Mesendoderm (in vitro differentiated cells): Measurements from ENCODE around the gene RGS10.
"Not testable (repeated sequence)": the region's sequence is repeated elsewhere in the genome, so short reads cannot be mapped to it uniquely, and the experiment has no call there.

Source experiments
- DNase-seq: peaks from one replicate; pipeline ENCODE4 v3.0.0; 2013
- H2AK5ac ChIP-seq: 2 replicates; pipeline ENCODE4 v1.6.1; 2013; ENCODE audit warnings: low read length, inconsistent platforms
- H2BK120ac ChIP-seq: 2 replicates; pipeline ENCODE4 v1.6.1; 2013; ENCODE audit warnings: low read depth, mild to moderate bottlenecking, low read length, moderate library complexity, mixed read lengths
- H2BK15ac ChIP-seq: replicated peaks from 2 replicates; pipeline ENCODE4 v1.6.1; 2013; ENCODE audit warnings: low read depth, mild to moderate bottlenecking, moderate library complexity
- H2BK5ac ChIP-seq: 2 replicates; pipeline ENCODE4 v1.6.1; 2013; ENCODE audit warnings: low read length, inconsistent platforms
- H3K18ac ChIP-seq: 2 replicates; pipeline ENCODE4 v1.6.1; 2013; ENCODE audit warnings: mild to moderate bottlenecking, low read length, mixed read lengths
- H3K23ac ChIP-seq: one replicate; pipeline ENCODE4 v1.6.1; 2013; ENCODE audit warnings: low read length
- H3K27ac ChIP-seq: 2 replicates; pipeline ENCODE4 v1.5.1; 2013; ENCODE audit warnings: low read depth, mild to moderate bottlenecking, inconsistent platforms, low read length, moderate library complexity
- H3K27me3 ChIP-seq: 2 replicates; pipeline ENCODE4 v1.6.1; 2013; ENCODE audit warnings: low read length, control low read depth, mild to moderate bottlenecking, inconsistent platforms; ENCODE audit not compliant: insufficient read depth, poor library complexity
- H3K36me3 ChIP-seq: 2 replicates; pipeline ENCODE4 v1.6.1; 2013; ENCODE audit warnings: low read length, inconsistent platforms; ENCODE audit not compliant: control insufficient read depth, insufficient read depth
- H3K4ac ChIP-seq: one replicate; pipeline ENCODE4 v1.6.1; 2013; ENCODE audit warnings: low read depth, mild to moderate bottlenecking, low read length, moderate library complexity
- H3K4me1 ChIP-seq: 2 replicates; pipeline ENCODE4 v1.6.1; 2013; ENCODE audit warnings: low read depth, low read length, inconsistent platforms; ENCODE audit not compliant: control insufficient read depth
- H3K4me2 ChIP-seq: 2 replicates; pipeline ENCODE4 v1.6.1; 2013; ENCODE audit warnings: low read length
- H3K4me3 ChIP-seq: 2 replicates; pipeline ENCODE4 v1.5.1; 2013; ENCODE audit warnings: mild to moderate bottlenecking, low read length
- H3K56ac ChIP-seq: one replicate; pipeline ENCODE4 v1.6.1; 2013; ENCODE audit warnings: low read length
- H3K79me1 ChIP-seq: 2 replicates; pipeline ENCODE4 v1.6.1; 2013; ENCODE audit warnings: low read length, inconsistent platforms
- H3K79me2 ChIP-seq: 2 replicates; pipeline ENCODE4 v1.6.1; 2013; ENCODE audit warnings: mild to moderate bottlenecking, low read length; ENCODE audit not compliant: control insufficient read depth, insufficient read depth
- H3K9ac ChIP-seq: 2 replicates; pipeline ENCODE4 v1.6.1; 2013; ENCODE audit warnings: low read length, inconsistent platforms
- H4K5ac ChIP-seq: one replicate; pipeline ENCODE4 v1.6.1; 2013; ENCODE audit warnings: low read length
- H4K8ac ChIP-seq: one replicate; pipeline ENCODE4 v1.6.1; 2013; ENCODE audit warnings: low read depth, mild to moderate bottlenecking, control low read depth, low read length, moderate library complexity
- WGBS: extraction: QIAGEN DNeasy Blood & Tissue Kit; methylation state at CpG from one replicate; pipeline ENCODE4 v1.1.7; 2013; ENCODE audit warnings: low lambda C conversion rate, missing lambda C conversion rate; ENCODE audit not compliant: insufficient coverage; ENCODE audit errors: extremely low coverage; 5-methylcytosine and 5-hydroxymethylcytosine counted together

RGS10 gene

DNA sequence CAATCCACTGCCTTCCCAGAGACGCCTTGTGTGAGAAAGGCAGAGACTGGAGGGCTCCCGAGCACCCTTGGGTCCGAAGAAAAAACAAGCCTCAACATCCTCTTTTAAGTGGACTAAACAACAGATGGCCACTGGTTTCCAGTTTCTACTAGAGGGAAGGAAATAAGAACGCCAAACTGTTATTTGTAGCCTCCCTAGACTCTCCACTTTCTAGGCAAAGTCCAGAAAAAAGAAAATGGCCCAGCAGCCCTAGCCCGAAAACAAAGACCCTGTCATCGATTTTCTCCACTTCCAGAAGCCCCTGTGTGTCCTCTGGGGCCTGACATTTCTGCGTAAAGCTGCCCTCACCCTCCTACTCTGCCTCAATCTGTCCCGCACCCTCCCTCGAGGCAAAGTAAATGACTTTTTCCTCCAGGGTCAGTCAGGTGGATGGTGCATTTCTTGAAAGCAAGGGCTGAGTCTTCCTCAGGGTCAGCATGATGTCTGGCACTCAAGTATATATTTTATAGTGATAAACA lies 6.0 kb downstream of the RGS10 start:
- Histone ChIP-seq H2BK15ac (no peak overlapping the region), H3K23ac (no peak overlapping the region), H3K4me3 (no peak overlapping the region), H3K79me1 (no peaks in the 10 kb centered on the region), H4K8ac (no peak overlapping the region), H3K4me1 (peaks cover under 1% of the 10 kb centered on the region), H4K5ac (no peak overlapping the region), H3K56ac (no peak overlapping the region), H3K36me3 (no peaks in the 10 kb centered on the region), H2BK5ac (no peak overlapping the region), H3K4ac (no peak overlapping the region), H3K79me2 (no peaks in the 10 kb centered on the region), H2AK5ac (no peak overlapping the region), H3K9ac (no peak overlapping the region), H2BK120ac (no peak overlapping the region), H3K4me2 (no peak overlapping the region), H3K18ac (no peak overlapping the region), H3K27ac (no peak overlapping the region), H3K27me3 (peaks cover 9% of the 10 kb centered on the region)
- WGBS, result no CpG with 5 or more reads among the region's 9 CpGs
- no peak for DNase-seq

DNA sequence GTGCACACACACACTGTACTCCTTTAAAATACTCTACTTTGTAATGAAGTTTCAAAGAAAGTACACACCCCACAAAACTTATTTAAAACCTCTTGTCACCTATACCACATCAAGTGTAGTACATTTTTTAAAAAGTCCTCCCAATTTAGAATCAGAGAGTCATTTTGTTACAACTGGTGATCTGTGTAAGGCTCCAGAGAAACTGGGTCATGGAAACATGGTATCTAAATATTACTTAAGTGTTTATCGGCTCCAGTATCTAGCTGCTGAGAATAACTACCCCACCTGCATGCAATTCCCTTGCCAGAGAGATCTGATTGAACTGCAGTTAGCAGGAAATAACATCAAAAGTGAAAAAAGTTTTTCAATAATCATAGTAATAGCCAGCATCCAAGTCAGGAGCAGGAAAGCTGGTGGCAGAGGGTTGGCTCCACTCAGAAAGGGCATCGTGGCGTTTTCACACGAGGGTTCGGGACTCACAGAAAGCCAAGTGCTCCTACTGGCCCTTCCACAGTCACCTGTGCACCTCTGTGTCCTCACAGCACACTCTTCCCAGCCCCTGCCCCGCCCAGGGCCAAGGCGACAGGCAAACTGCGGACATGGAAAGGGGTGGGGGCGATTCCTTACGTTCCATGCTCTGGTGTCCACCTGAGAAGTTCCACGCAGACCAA lies 6.5 kb downstream of the RGS10 start:
- no peak overlapping the region for H2BK120ac ChIP-seq
- H3K79me1 ChIP-seq, result no peaks in the 10 kb centered on the region
- no peaks in the 10 kb centered on the region for H3K79me2 ChIP-seq
- no peak overlapping the region for H4K5ac ChIP-seq
- H2BK15ac ChIP-seq, result no peak overlapping the region
- H3K27me3 ChIP-seq, result peaks cover 3% of the 10 kb centered on the region
- DNase-seq, result no peak
- H2BK5ac ChIP-seq, result no peak overlapping the region
- H4K8ac ChIP-seq, result no peak overlapping the region
- H3K4me3 ChIP-seq, result no peak overlapping the region
- no peak overlapping the region for H3K9ac ChIP-seq
- H3K18ac ChIP-seq, result no peak overlapping the region
- WGBS, result no CpG with 5 or more reads among the region's 11 CpGs
- no peaks in the 10 kb centered on the region for H3K4me1 ChIP-seq
- H3K4ac ChIP-seq, result no peak overlapping the region
- no peak overlapping the region for H2AK5ac ChIP-seq
- no peaks in the 10 kb centered on the region for H3K36me3 ChIP-seq
- no peak overlapping the region for H3K4me2 ChIP-seq
- no peak overlapping the region for H3K27ac ChIP-seq
- no peak overlapping the region for H3K23ac ChIP-seq
- no peak overlapping the region for H3K56ac ChIP-seq

DNA sequence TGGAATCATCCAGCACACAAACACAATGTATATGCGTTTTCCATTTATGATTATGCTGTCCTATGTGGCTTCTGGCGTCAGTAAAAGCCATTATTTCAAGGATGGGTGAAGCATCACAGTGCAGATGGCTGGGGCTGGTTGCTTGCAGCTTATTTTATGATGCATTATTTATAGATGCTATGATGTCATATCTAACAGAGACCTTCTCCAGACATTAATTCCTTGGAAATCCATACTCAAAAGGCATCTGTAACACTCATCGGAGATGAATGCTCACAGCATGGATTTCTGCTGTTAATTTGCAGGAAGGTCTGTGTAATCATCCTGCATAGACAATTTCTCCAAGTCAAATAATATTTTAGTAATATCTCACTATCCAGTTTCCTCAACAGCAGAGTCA lies 7.2 kb downstream of the RGS10 start:
- no peak for DNase-seq
- no CpG with 5 or more reads among the region's 3 CpGs for WGBS
- Histone ChIP-seq H2BK5ac (no peak overlapping the region), H3K27me3 (no peaks in the 10 kb centered on the region), H2AK5ac (no peak overlapping the region), H3K4me2 (no peak overlapping the region), H2BK120ac (no peak overlapping the region), H2BK15ac (no peak overlapping the region), H3K36me3 (no peaks in the 10 kb centered on the region), H3K9ac (no peak overlapping the region), H3K18ac (no peak overlapping the region), H3K27ac (no peak overlapping the region), H3K4me1 (no peaks in the 10 kb centered on the region), H3K79me2 (no peaks in the 10 kb centered on the region), H3K4me3 (no peak overlapping the region), H4K8ac (no peak overlapping the region), H3K4ac (no peak overlapping the region), H3K79me1 (no peaks in the 10 kb centered on the region), H3K23ac (no peak overlapping the region), H4K5ac (no peak overlapping the region), H3K56ac (no peak overlapping the region)

DNA sequence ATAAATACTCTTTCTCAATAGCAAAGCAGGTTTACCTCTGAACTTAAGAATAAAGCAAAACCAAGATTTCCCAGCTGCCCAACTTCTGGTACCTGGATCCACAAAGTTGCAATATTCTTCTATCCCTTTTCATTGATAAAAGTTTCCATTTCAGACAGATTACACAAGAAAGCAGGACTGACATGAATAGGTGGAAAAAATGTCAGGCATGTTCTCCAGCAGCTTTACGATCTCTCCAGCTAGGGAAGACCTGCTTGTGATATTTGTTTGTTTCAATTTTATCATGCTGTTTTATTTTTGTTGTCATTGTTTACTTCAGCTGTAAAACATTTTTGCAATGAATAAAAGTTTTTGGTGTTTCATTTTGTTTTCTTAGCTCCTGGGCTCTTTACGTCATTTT lies 9.0 kb downstream of the RGS10 start:
- Histone ChIP-seq H3K23ac (no peak overlapping the region), H3K4ac (no peak overlapping the region), H3K79me2 (no peaks in the 10 kb centered on the region), H3K4me3 (no peak overlapping the region), H3K56ac (no peak overlapping the region), H3K27me3 (no peaks in the 10 kb centered on the region), H4K8ac (no peak overlapping the region), H3K79me1 (no peaks in the 10 kb centered on the region), H3K36me3 (no peaks in the 10 kb centered on the region), H2BK120ac (no peak overlapping the region), H2BK5ac (no peak overlapping the region), H3K4me2 (no peak overlapping the region), H3K18ac (no peak overlapping the region), H3K9ac (no peak overlapping the region), H3K27ac (no peak overlapping the region), H2BK15ac (no peak overlapping the region), H3K4me1 (no peaks in the 10 kb centered on the region), H2AK5ac (no peak overlapping the region), H4K5ac (no peak overlapping the region)
- DNase-seq, result no peak
- WGBS, result no CpG with 5 or more reads among the region's 2 CpGs

DNA sequence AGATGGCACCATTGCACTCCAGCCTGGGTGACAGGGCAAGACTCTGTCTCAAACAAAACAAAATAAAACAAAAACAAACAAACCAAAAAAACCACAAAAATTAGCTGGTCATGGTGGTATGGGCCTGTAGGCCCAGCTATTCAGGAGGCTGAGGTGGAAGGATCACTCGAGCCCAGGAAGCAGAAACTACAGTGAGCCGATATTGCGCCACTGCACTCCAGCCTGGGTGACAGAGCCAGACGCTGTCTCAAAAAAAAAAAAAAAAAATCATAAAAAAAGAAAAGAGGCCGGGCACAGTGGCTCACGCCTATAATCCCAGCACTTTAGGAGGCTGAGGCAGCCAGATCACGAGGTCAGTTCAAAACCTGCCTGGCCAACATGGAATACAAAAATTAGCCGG lies 9.7 kb downstream of the RGS10 start:
- H3K4me2 ChIP-seq, H3K23ac ChIP-seq, H3K79me1 ChIP-seq, H3K56ac ChIP-seq, H3K36me3 ChIP-seq, H3K27ac ChIP-seq, H2BK5ac ChIP-seq, DNase-seq, H4K8ac ChIP-seq, H2BK120ac ChIP-seq, H3K4ac ChIP-seq, H2AK5ac ChIP-seq, H4K5ac ChIP-seq, H3K27me3 ChIP-seq, H3K4me3 ChIP-seq, H3K18ac ChIP-seq, H2BK15ac ChIP-seq, H3K79me2 ChIP-seq, H3K4me1 ChIP-seq, H3K9ac ChIP-seq: not testable (repeated sequence)
- WGBS, result no CpG with 5 or more reads among the region's 8 CpGs

DNA sequence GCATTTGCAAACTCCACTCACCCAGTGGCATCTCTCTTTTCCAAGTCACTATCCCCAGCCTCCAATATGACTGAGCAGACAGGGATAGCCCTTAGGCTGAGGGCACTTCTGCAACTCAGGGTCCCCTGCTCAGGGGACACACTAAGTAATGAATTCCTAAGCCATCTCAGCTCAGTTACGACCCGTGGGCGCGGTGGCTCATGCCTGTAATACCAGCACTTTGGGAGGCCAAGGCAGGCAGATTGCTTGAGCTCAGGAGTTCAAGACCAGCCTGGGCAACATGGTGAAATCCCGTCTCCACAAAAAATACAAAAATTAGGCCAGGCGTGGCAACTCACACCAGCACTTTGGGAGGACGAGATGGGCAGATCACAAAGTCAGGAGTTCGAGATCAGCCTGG lies 10.3 kb downstream of the RGS10 start:
- H3K18ac ChIP-seq, H3K79me2 ChIP-seq, H3K23ac ChIP-seq, H3K4me3 ChIP-seq, H4K8ac ChIP-seq, H4K5ac ChIP-seq, H3K4me2 ChIP-seq, H3K9ac ChIP-seq, H2BK120ac ChIP-seq, H3K27me3 ChIP-seq, H2AK5ac ChIP-seq, DNase-seq, H2BK5ac ChIP-seq, H3K4ac ChIP-seq, H3K4me1 ChIP-seq, H2BK15ac ChIP-seq, H3K36me3 ChIP-seq, H3K27ac ChIP-seq, H3K56ac ChIP-seq, H3K79me1 ChIP-seq: not testable (repeated sequence)
- WGBS, result no CpG with 5 or more reads among the region's 8 CpGs
